HEK293T (cell line): ENCODE data around the gene NSMCE4A.
"Not testable (repeated sequence)": the region's sequence is repeated elsewhere in the genome, so short reads cannot be mapped to it uniquely, and the experiment has no call there.

ENCODE experiments used
- CTCF ChIA-PET: fragments of 350-600 bp; formaldehyde crosslinking; extraction: SDS; loops from one replicate; lab custom pipeline; 2021; ENCODE audit warnings: antibody characterized with exemption, inconsistent platforms; lab: Yijun Ruan, JAX
- POLR2A ChIA-PET: fragments of 350-600 bp; formaldehyde crosslinking; extraction: SDS; loops from one replicate; lab custom pipeline; 2020; ENCODE audit warnings: antibody characterized with exemption, inconsistent platforms; lab: Yijun Ruan, JAX
- DNase-seq: peaks from one replicate; pipeline ENCODE4 v3.0.0; 2012; ENCODE audit warnings: mixed read lengths; ENCODE audit errors: extremely low spot score
- ARNT ChIP-seq: fragments of 450-650 bp; IDR thresholded peaks from 2 replicates; pipeline ENCODE4 v1.6.1; 2017; ENCODE audit warnings: mild to moderate bottlenecking
- BHLHE40 ChIP-seq: fragments of 450-650 bp; IDR thresholded peaks from 2 replicates; pipeline ENCODE4 v1.6.1; 2016; ENCODE audit warnings: mild to moderate bottlenecking, moderate library complexity, borderline replicate concordance
- CTBP1 ChIP-seq: fragments of 450-650 bp; IDR thresholded peaks from 2 replicates; pipeline ENCODE4 v1.6.1; 2016; ENCODE audit warnings: borderline replicate concordance
- ELF4 ChIP-seq: fragments of 450-650 bp; IDR thresholded peaks from 2 replicates; pipeline ENCODE4 v1.6.1; 2017; ENCODE audit warnings: antibody characterized with exemption
- FOXA1 ChIP-seq: fragments of 450-650 bp; IDR thresholded peaks from 2 replicates; pipeline ENCODE4 v1.6.1; 2016; ENCODE audit warnings: mild to moderate bottlenecking
- FOXK2 ChIP-seq: fragments of 450-650 bp; IDR thresholded peaks from 2 replicates; pipeline ENCODE4 v1.6.1; 2016; ENCODE audit warnings: mild to moderate bottlenecking
- FOXM1 ChIP-seq: fragments of 450-650 bp; IDR thresholded peaks from 2 replicates; pipeline ENCODE4 v1.6.1; 2017; ENCODE audit warnings: mild to moderate bottlenecking, borderline replicate concordance
- HDGF ChIP-seq: fragments of 450-650 bp; IDR thresholded peaks from 2 replicates; pipeline ENCODE4 v1.6.1; 2017; ENCODE audit warnings: antibody characterized with exemption, borderline replicate concordance
- L3MBTL2 ChIP-seq: fragments of 450-650 bp; conservative IDR thresholded peaks from 2 replicates; pipeline ENCODE4 v1.6.1; 2016; ENCODE audit warnings: mild to moderate bottlenecking
- LEF1 ChIP-seq: fragments of 450-650 bp; IDR thresholded peaks from 2 replicates; pipeline ENCODE4 v1.6.1; 2017; ENCODE audit warnings: mild to moderate bottlenecking, borderline replicate concordance
- NFRKB ChIP-seq: fragments of 450-650 bp; IDR thresholded peaks from 2 replicates; pipeline ENCODE4 v1.6.1; 2016; ENCODE audit warnings: mild to moderate bottlenecking, moderate library complexity
- PKNOX1 ChIP-seq: fragments of 450-650 bp; IDR thresholded peaks from 2 replicates; pipeline ENCODE4 v1.6.1; 2016
- SP1 ChIP-seq: fragments of 450-650 bp; IDR thresholded peaks from 2 replicates; pipeline ENCODE4 v1.6.1; 2017
- SUZ12 ChIP-seq: fragments of 450-650 bp; IDR thresholded peaks from 2 replicates; pipeline ENCODE4 v1.6.1; 2016; ENCODE audit warnings: mild to moderate bottlenecking
- TARDBP ChIP-seq: fragments of 450-650 bp; IDR thresholded peaks from 2 replicates; pipeline ENCODE4 v1.6.1; 2016
- ZNF384 ChIP-seq: fragments of 450-650 bp; IDR thresholded peaks from 2 replicates; pipeline ENCODE4 v1.6.1; 2016

The NSMCE4A gene

GRCh38 chr10:122018951-122019413 is 44.0 kb upstream of the NSMCE4A start:
- POLR2A ChIA-PET, result interaction anchor here (0.7 to 2.4 kb wide), 5 partner anchors 21 to 1055 kb away, joined by 3 to 8 read pairs (median 3); partner anchors contain the start of gene NSMCE4A
- TF ChIP-seq L3MBTL2 (peak; percentile 42; the same call in 1 of the 2 replicates), LEF1 (no peak)
- DNase-seq, result peak; percentile 67
- CTCF ChIA-PET, result interaction anchor here (0.6 kb wide), 1 partner anchor 26 kb away, joined by 3 read pairs; no protein-coding TSS in a partner anchor

GRCh38 chr10:122018491-122018890 is 43.5 kb upstream of the NSMCE4A start:
- ChIA-PET POLR2A (interaction anchor here (1.0 to 2.4 kb wide), 3 partner anchors 31 to 1055 kb away, joined by 3 to 8 read pairs (median 3); partner anchors contain the start of gene NSMCE4A), CTCF (interaction anchor here (0.6 kb wide), 1 partner anchor 26 kb away, joined by 3 read pairs; no protein-coding TSS in a partner anchor)
- TF ChIP-seq FOXA1 (no peak), ELF4 (no peak), ZNF384 (no peak), BHLHE40 (no peak), ARNT (no peak), NFRKB (no peak), L3MBTL2 (no peak), SUZ12 (no peak), CTBP1 (no peak), LEF1 (no peak), FOXM1 (no peak), SP1 (no peak), FOXK2 (no peak), TARDBP (no peak), HDGF (no peak), PKNOX1 (no peak)
- DNase-seq, result no peak

GRCh38 chr10:122017926-122018325 is 42.9 kb upstream of the NSMCE4A start:
- CTCF ChIA-PET, DNase-seq, POLR2A ChIA-PET: not testable (repeated sequence)

GRCh38 chr10:122014652-122015248 is 39.7 kb upstream of the NSMCE4A start:
- DNase-seq, result no peak
- TF ChIP-seq BHLHE40 (no peak), SP1 (no peak), PKNOX1 (no peak), FOXK2 (no peak), ARNT (no peak), LEF1 (no peak), ZNF384 (no peak), L3MBTL2 (no peak), CTBP1 (no peak), FOXM1 (no peak), SUZ12 (no peak), TARDBP (no peak), FOXA1 (no peak), HDGF (no peak), NFRKB (no peak), ELF4 (no peak)
- CTCF ChIA-PET, result no interaction called here
- POLR2A ChIA-PET, result interaction anchor here (0.8 kb wide), 1 partner anchor 87 kb away, joined by 3 read pairs; the partner anchor contains the start of gene ATE1

GRCh38 chr10:122013311-122013780 is 38.3 kb upstream of the NSMCE4A start:
- POLR2A ChIA-PET, result interaction anchor here (1.2 kb wide), 1 partner anchor 39 kb away, joined by 3 read pairs; no protein-coding TSS in a partner anchor
- no peak for TF ChIP-seq SP1
- no peak for TF ChIP-seq NFRKB
- TF ChIP-seq FOXA1, result no peak
- TF ChIP-seq L3MBTL2, result no peak
- no peak for TF ChIP-seq CTBP1
- no peak for TF ChIP-seq FOXM1
- TF ChIP-seq LEF1, result no peak
- TF ChIP-seq ZNF384, result no peak
- no peak for TF ChIP-seq PKNOX1
- no peak for TF ChIP-seq ARNT
- TF ChIP-seq TARDBP, result no peak
- CTCF ChIA-PET, result no interaction called here
- no peak for DNase-seq

- CTCF ChIA-PET, result no interaction called here
- DNase-seq, result no peak
- POLR2A ChIA-PET, result interaction anchor here (1.2 kb wide), 1 partner anchor 38 kb away, joined by 3 read pairs; no protein-coding TSS in a partner anchor
- TF ChIP-seq LEF1, result no peak
These were observed 37.7 kb upstream of the NSMCE4A start for GRCh38 chr10:122012731-122013130.
